Liver (tissue), 9 donors: ENCODE measurements around the gene SLC26A4. TPM values are rescaled to one million over a fixed set of nuclear protein-coding genes. Genes with fewer than 3 reads are reported as not detected.

ENCODE experiments used
- DNase-seq: peaks from one replicate; pipeline ENCODE4 v3.0.0-alpha.2; 2017; ENCODE audit warnings: low spot score
- H3K27ac ChIP-seq, 2 donors: one replicate each; pipeline ENCODE4 v1.7.0; 2013; ENCODE audit warnings: inconsistent platforms in 2 of 2, low read length in 2 of 2, control low read depth in 1 of 2, low read depth in 1 of 2, mild to moderate bottlenecking in 1 of 2
- H3K27me3 ChIP-seq, 4 donors: one replicate each; pipeline versions ENCODE4 v1.6.1 to v1.7.0; 2013; ENCODE audit warnings: low read length in 3 of 4, inconsistent platforms in 1 of 4, mild to moderate bottlenecking in 1 of 4, moderate library complexity in 1 of 4; ENCODE audit not compliant: control insufficient read depth in 4 of 4, insufficient read depth in 4 of 4
- H3K36me3 ChIP-seq, 4 donors: one replicate each; pipeline versions ENCODE4 v1.6.1 to v1.7.0; 2013; ENCODE audit warnings: low read length in 3 of 4, mild to moderate bottlenecking in 3 of 4, low read depth in 1 of 4, moderate library complexity in 1 of 4; ENCODE audit not compliant: control insufficient read depth in 4 of 4, insufficient read depth in 3 of 4
- H3K4me1 ChIP-seq, 4 donors: one replicate each; pipeline versions ENCODE4 v1.6.1 to v1.7.0; 2013; ENCODE audit warnings: low read length in 3 of 4, mild to moderate bottlenecking in 3 of 4, moderate library complexity in 1 of 4; ENCODE audit not compliant: control insufficient read depth in 4 of 4, insufficient read depth in 4 of 4
- H3K4me3 ChIP-seq, 3 donors: one replicate each; pipeline versions ENCODE4 v1.6.1 to v1.7.0; 2013; ENCODE audit warnings: low read length in 3 of 3, control low read depth in 1 of 3, low read depth in 1 of 3, mild to moderate bottlenecking in 1 of 3
- H3K9ac ChIP-seq, 2 donors: one replicate each; pipeline ENCODE4 v1.7.0; 2013; ENCODE audit warnings: low read length in 2 of 2, mild to moderate bottlenecking in 2 of 2, moderate library complexity in 2 of 2, control low read depth in 1 of 2, low read depth in 1 of 2
- H3K9me3 ChIP-seq, 4 donors: one replicate each; pipeline versions ENCODE4 v1.6.1 to v1.7.0; 2013; ENCODE audit warnings: low read length in 3 of 4; ENCODE audit not compliant: control insufficient read depth in 4 of 4
- FOXA1 ChIP-seq: IDR thresholded peaks from 2 replicates; pipeline ENCODE4 v1.6.1; 2016; ENCODE audit warnings: antibody characterized with exemption
- GABPA ChIP-seq, 2 donors: IDR thresholded peaks in 1 of 2; conservative IDR thresholded peaks in 1 of 2; 2 replicates each; pipeline ENCODE4 v1.6.1; 2016; ENCODE audit warnings: antibody characterized with exemption in 2 of 2, mild to moderate bottlenecking in 1 of 2, moderate library complexity in 1 of 2
- HNF4A ChIP-seq, 2 donors: conservative IDR thresholded peaks; 2 replicates each; pipeline ENCODE4 v1.6.1; 2016; ENCODE audit warnings: antibody characterized with exemption in 2 of 2, mild to moderate bottlenecking in 2 of 2
- HNF4G ChIP-seq: IDR thresholded peaks from 2 replicates; pipeline ENCODE4 v1.6.1; 2016; ENCODE audit warnings: antibody characterized with exemption
- NR2F2 ChIP-seq: IDR thresholded peaks from 2 replicates; pipeline ENCODE4 v1.6.1; 2016; ENCODE audit warnings: antibody characterized with exemption
- RAD21 ChIP-seq, 2 donors: IDR thresholded peaks; 2 replicates each; pipeline ENCODE4 v1.6.1; 2016; ENCODE audit warnings: antibody characterized with exemption in 2 of 2, mild to moderate bottlenecking in 2 of 2
- RXRA ChIP-seq, 2 donors: IDR thresholded peaks; 2 replicates each; pipeline ENCODE4 v1.6.1; 2017 to 2018; ENCODE audit warnings: antibody characterized with exemption in 2 of 2, mild to moderate bottlenecking in 1 of 2
- SP1 ChIP-seq: IDR thresholded peaks from 2 replicates; pipeline ENCODE4 v1.6.1; 2018; ENCODE audit warnings: antibody characterized with exemption, mild to moderate bottlenecking
- TAF1 ChIP-seq: conservative IDR thresholded peaks from 2 replicates; pipeline ENCODE4 v1.6.1; 2016; ENCODE audit warnings: antibody characterized with exemption, mild to moderate bottlenecking
- YY1 ChIP-seq: IDR thresholded peaks from 2 replicates; pipeline ENCODE4 v1.6.1; 2016; ENCODE audit warnings: antibody characterized with exemption, mild to moderate bottlenecking
- WGBS: extraction: QIAGEN DNeasy Blood & Tissue Kit; methylation state at CpG from one replicate; pipeline ENCODE4 v1.1.7; 2013; 5-methylcytosine and 5-hydroxymethylcytosine counted together
- polyA plus RNA-seq, 2 donors: library from polyadenylated mRNA; stranded (reverse) in 1 of 2; unstranded in 1 of 2; fragments of 200-250 nt in 1 of 2; fragments of >200 nt in 1 of 2; fragmentation: Nextera tagmentation in 1 of 2; extraction: Ambion mirVana in 1 of 2; gene quantifications; one replicate each; pipeline versions ENCODE4 v1.2.1 to v1.2.3, GENCODE V29; 2013 to 2015
- total RNA-seq, 2 donors: library from RNA; depleted of rRNA; stranded (reverse); fragments of >200 nt; gene quantifications; one replicate each; pipeline ENCODE4 v1.2.3, GENCODE V29; 2014
- TF ChIP-seq, protein P1 (sequence below): IDR thresholded peaks from 2 replicates; pipeline ENCODE4 v1.6.1; 2016; ENCODE audit warnings: antibody characterized with exemption
- TF ChIP-seq, protein P2 (sequence below): fragments of 150-350 bp; IDR thresholded peaks from 2 replicates; pipeline ENCODE4 v1.5.1; 2017; ENCODE audit warnings: improper control_type of control experiment, low read depth, low read length; ENCODE audit not compliant: missing input control
- TF ChIP-seq, protein P3 (sequence below): IDR thresholded peaks from 2 replicates; pipeline ENCODE4 v1.6.1; 2016; ENCODE audit warnings: antibody characterized with exemption
- TF ChIP-seq, protein P4 (sequence below): IDR thresholded peaks from 2 replicates; pipeline ENCODE4 v1.6.1; 2016; ENCODE audit warnings: antibody characterized with exemption, mild to moderate bottlenecking
- donor health status: healthy.
- donor health status: healthy.
- donor health status: healthy.
- donor health status: healthy.
- donor health status: healthy.

Gene SLC26A4
- total and polyA plus RNA-seq, 4 donors = 0.08 to 0.25 (median 0.19) TPM; not detected in 1

DNA sequence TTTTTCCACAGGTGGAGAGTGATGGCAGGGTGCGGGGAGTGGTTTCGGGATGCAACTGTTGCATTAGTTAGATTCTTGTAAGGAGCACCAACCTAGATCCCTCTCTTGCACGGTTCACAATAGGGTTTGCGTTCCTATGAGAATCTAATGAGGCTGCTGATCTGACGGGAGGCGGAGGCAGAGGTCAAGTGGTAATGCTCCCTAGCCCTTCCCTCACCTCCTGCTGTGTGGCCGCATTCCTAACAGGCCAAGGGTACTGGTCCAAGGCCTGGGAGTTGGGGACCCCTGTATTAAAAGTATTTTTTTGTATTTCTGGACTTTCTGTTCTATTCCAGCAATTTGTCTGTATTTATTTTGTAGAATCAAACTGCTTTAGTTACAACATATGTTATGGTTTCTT lies 90.5 kb downstream of the SLC26A4 start:
- H3K4me1 ChIP-seq = peaks cover 0 to 5% (median under 1%) of the 10 kb centered on the region in 4 donors
- peaks cover 9 to 43% (median 34%) of the 10 kb centered on the region in 4 donors for H3K36me3 ChIP-seq
- H3K4me3 ChIP-seq = no peak overlapping the region
- DNase-seq = no peak
- H3K9me3 ChIP-seq = no peaks in the 10 kb centered on the region
- no peak overlapping the region for H3K27ac ChIP-seq
- 94% methylated on average over 7 of the region's 7 CpGs for WGBS
- no peaks in the 10 kb centered on the region for H3K27me3 ChIP-seq
- TF ChIP-seq HNF4G (no peak), NR2F2 (no peak), SP1 (no peak), RAD21 (IDR thresholded peaks at IDR 0.05) (no peak), GABPA (IDR thresholded peaks at IDR 0.05 in 1 of 2, conservative IDR thresholded peaks at IDR 0.05 in 1 of 2) (no peak), YY1 (no peak)
- TF ChIP-seq, protein P1, sequence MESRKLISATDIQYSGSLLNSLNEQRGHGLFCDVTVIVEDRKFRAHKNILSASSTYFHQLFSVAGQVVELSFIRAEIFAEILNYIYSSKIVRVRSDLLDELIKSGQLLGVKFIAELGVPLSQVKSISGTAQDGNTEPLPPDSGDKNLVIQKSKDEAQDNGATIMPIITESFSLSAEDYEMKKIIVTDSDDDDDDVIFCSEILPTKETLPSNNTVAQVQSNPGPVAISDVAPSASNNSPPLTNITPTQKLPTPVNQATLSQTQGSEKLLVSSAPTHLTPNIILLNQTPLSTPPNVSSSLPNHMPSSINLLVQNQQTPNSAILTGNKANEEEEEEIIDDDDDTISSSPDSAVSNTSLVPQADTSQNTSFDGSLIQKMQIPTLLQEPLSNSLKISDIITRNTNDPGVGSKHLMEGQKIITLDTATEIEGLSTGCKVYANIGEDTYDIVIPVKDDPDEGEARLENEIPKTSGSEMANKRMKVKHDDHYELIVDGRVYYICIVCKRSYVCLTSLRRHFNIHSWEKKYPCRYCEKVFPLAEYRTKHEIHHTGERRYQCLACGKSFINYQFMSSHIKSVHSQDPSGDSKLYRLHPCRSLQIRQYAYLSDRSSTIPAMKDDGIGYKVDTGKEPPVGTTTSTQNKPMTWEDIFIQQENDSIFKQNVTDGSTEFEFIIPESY = no peak
- TF ChIP-seq, protein P2, sequence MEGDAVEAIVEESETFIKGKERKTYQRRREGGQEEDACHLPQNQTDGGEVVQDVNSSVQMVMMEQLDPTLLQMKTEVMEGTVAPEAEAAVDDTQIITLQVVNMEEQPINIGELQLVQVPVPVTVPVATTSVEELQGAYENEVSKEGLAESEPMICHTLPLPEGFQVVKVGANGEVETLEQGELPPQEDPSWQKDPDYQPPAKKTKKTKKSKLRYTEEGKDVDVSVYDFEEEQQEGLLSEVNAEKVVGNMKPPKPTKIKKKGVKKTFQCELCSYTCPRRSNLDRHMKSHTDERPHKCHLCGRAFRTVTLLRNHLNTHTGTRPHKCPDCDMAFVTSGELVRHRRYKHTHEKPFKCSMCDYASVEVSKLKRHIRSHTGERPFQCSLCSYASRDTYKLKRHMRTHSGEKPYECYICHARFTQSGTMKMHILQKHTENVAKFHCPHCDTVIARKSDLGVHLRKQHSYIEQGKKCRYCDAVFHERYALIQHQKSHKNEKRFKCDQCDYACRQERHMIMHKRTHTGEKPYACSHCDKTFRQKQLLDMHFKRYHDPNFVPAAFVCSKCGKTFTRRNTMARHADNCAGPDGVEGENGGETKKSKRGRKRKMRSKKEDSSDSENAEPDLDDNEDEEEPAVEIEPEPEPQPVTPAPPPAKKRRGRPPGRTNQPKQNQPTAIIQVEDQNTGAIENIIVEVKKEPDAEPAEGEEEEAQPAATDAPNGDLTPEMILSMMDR = no peak
- TF ChIP-seq, protein P3, sequence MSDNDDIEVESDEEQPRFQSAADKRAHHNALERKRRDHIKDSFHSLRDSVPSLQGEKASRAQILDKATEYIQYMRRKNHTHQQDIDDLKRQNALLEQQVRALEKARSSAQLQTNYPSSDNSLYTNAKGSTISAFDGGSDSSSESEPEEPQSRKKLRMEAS = no peak
- H3K9ac ChIP-seq = no peak overlapping the region

DNA sequence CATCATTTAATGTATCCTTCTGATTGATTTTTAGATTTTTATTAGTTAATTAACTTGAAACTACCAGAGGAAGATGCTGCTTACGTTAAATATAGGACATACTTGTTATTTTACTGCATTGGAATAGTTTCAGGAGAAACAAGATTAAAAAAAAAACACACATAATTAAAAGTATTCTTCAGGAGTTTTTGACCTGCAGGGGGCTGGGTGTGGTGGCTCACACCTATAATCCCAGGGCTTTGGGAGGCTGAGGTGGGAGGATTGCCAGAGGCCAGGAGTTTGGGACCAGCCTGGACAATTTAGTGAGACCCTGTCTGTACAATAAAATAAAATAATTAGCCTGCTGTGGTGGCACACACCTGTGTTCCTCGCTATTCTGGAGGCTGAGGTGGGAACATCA lies 94.0 kb downstream of the SLC26A4 start:
- no peak for DNase-seq
- Histone ChIP-seq H3K4me1 (no peaks in the 10 kb centered on the region), H3K36me3 (peaks cover 13 to 66% (median 55%) of the 10 kb centered on the region in 4 donors), H3K9me3 (no peaks in the 10 kb centered on the region), H3K27ac (no peak overlapping the region), H3K9ac (no peak overlapping the region), H3K4me3 (no peak overlapping the region), H3K27me3 (no peaks in the 10 kb centered on the region)
- 98% methylated on average over 2 of the region's 2 CpGs for WGBS
- TF ChIP-seq HNF4A (conservative IDR thresholded peaks at IDR 0.05) = no peak
- peak in 1 of 2 donors; percentile 51 for TF ChIP-seq RAD21 (IDR thresholded peaks at IDR 0.05)
- TF ChIP-seq YY1 = no peak
- no peak for TF ChIP-seq SP1
- no peak for TF ChIP-seq HNF4G

DNA sequence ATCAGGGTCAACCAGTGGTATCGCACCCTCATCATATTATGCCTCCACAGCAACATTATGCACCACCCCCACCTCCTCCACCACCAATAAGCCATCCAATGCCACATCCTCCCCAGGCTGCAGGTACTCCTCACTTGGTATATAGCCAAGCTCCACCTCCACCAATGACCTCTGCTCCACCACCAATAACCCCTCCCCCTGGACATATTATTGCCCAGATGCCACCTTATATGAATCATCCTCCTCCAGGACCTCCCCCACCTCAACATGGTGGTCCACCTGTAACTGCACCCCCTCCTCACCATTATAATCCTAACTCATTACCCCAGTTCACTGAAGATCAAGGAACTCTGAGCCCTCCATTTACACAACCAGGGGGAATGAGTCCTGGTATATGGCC lies 98.0 kb downstream of the SLC26A4 start:
- 97% methylated on average over 1 of the region's 1 CpG for WGBS
- Histone ChIP-seq H3K9ac (no peak overlapping the region), H3K27ac (no peak overlapping the region), H3K27me3 (no peaks in the 10 kb centered on the region), H3K4me1 (no peaks in the 10 kb centered on the region), H3K9me3 (no peaks in the 10 kb centered on the region), H3K4me3 (no peak overlapping the region), H3K36me3 (peaks cover 9 to 55% (median 40%) of the 10 kb centered on the region in 4 donors)
- DNase-seq = no peak
- TF ChIP-seq TAF1 (no peak), YY1 (no peak), SP1 (no peak), GABPA (IDR thresholded peaks at IDR 0.05 in 1 of 2, conservative IDR thresholded peaks at IDR 0.05 in 1 of 2) (no peak), RXRA (IDR thresholded peaks at IDR 0.05) (no peak), FOXA1 (no peak)
- TF ChIP-seq, protein P1 = no peak
- TF ChIP-seq, protein P4, sequence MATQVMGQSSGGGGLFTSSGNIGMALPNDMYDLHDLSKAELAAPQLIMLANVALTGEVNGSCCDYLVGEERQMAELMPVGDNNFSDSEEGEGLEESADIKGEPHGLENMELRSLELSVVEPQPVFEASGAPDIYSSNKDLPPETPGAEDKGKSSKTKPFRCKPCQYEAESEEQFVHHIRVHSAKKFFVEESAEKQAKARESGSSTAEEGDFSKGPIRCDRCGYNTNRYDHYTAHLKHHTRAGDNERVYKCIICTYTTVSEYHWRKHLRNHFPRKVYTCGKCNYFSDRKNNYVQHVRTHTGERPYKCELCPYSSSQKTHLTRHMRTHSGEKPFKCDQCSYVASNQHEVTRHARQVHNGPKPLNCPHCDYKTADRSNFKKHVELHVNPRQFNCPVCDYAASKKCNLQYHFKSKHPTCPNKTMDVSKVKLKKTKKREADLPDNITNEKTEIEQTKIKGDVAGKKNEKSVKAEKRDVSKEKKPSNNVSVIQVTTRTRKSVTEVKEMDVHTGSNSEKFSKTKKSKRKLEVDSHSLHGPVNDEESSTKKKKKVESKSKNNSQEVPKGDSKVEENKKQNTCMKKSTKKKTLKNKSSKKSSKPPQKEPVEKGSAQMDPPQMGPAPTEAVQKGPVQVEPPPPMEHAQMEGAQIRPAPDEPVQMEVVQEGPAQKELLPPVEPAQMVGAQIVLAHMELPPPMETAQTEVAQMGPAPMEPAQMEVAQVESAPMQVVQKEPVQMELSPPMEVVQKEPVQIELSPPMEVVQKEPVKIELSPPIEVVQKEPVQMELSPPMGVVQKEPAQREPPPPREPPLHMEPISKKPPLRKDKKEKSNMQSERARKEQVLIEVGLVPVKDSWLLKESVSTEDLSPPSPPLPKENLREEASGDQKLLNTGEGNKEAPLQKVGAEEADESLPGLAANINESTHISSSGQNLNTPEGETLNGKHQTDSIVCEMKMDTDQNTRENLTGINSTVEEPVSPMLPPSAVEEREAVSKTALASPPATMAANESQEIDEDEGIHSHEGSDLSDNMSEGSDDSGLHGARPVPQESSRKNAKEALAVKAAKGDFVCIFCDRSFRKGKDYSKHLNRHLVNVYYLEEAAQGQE = no peak
- TF ChIP-seq, protein P3 = no peak
- TF ChIP-seq, protein P2 = no peak
